ENCODE measurements around the gene ATP5F1D. TPM values are rescaled to one million over a fixed set of nuclear protein-coding genes. Genes with fewer than 3 reads are reported as not detected.

ATP5F1D gene
- total RNA-seq, 1 experiment from 2014 or later = 42.4 TPM

DNA sequence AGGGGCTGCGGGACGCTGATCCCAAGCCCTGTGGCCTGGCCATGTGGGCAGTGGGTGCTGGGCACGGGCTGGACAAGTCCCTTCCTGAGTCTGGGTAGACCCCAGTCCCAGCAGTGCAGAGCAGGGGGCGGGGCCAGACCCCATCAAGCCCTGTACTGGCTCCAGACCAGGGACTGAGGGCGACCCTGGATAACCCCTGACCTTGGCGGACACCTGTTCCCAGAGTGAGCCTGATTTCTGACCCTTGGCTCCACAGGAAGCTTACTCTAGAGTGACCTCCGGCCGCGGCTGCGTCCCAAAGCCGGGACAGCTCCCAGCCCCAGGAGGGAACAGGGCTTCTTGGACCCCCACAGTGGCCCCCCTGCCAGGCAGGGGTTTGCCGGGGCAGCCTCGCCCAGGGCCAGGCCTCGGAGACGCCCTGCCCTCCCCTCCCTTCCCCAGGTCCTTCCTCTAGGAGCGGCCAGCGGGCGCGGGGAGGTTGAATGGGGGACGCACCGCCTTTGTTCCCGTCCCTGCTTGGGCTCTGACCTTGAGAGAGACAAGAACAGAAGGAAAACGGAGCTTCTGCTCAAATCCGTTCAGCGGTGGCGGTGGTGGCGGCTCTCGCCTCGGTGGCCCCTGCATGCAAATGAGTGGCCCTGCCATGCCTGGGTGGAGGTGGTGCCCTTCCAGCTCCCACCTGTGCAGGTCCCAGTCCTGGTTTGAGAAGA lies 41.8 kb downstream of the ATP5F1D start:
- Histone ChIP-seq H3K27ac (no peak overlapping the region), H3K4me3 (no peak overlapping the region)

DNA sequence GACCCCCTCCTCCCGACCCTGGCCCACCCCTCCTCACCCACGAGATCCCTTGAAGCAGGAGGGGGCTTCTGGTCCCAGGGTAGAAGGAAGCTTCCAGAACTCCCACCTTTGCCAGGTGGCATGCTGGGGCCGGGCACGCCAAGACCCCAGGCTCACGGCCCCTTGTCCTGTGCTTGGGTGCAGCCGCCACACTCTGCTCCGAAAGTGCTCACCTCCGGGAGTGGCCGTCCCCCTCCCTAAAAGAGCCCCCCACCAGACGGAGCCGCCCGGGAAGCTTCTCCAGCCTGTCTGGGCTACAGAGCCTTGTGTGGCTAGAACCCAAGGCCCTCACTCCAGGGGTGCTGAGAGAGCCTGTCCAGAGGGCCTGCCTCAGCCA lies 42.4 kb downstream of the ATP5F1D start:
- Histone ChIP-seq H3K4me1 (replicated peaks) (peaks cover 11% of the 10 kb centered on the region; the same call in 1 of the 2 replicates), H3K9me3 (replicated peaks) (no peaks in the 10 kb centered on the region), H3K27ac (no peak overlapping the region), H3K36me3 (peaks cover 14% of the 10 kb centered on the region), H3K27me3 (replicated peaks) (peaks cover 52% of the 10 kb centered on the region), H3K4me3 (no peak overlapping the region)
- no peak for DNase-seq (ENCODE audit: low read depth in 1 of 2, low spot score in 2 of 2)

More for the DNA sequence above, 41.8 kb downstream of the ATP5F1D start:
- Histone ChIP-seq H3K27me3 (replicated peaks) (peaks cover 47% of the 10 kb centered on the region), H3K9me3 (replicated peaks) (no peaks in the 10 kb centered on the region), H3K4me1 (replicated peaks) (peaks cover 11% of the 10 kb centered on the region; the same call in 1 of the 2 replicates), H3K36me3 (peaks cover 17% of the 10 kb centered on the region)
- no peak for DNase-seq (ENCODE audit: low read depth in 1 of 2, low spot score in 2 of 2)

DNA sequence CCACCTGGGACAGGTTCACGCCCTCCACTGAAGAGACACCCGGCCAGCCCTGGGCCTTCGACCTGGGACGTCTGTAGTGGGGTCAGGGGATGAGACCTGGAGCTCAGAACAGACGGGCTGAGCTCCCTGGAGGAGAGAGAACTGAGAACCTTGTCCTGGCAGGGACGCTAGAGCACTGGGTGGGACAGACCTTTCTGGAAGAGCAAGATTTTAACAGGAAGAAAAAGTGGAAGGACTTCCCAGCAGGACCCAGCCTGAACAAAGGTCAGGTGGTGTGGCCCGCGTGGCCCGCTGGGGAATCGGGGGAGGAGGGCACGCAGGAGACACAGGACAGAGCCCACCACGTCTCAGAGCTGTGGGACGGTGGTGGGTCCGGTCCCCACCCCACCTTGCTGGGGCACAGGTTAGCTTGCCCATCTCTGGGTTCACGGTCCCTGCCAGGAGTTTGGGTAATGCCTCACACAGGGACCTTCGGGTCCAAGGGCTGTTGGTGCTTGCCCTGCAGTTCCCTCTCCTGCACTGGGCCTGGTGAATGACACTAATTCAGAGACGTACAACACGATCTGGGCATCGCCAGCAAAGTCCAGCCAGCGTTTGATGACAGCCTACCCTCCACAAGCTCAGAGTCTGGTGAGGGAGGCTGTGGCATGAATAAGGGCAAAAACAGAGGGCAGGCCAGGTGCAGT lies 42.9 kb downstream of the ATP5F1D start:
- Histone ChIP-seq H3K36me3 (peaks cover 8% of the 10 kb centered on the region), H3K27me3 (replicated peaks) (peaks cover 58% of the 10 kb centered on the region), H3K9me3 (replicated peaks) (no peaks in the 10 kb centered on the region), H3K4me1 (replicated peaks) (peaks cover 11% of the 10 kb centered on the region; the same call in 1 of the 2 replicates), H3K4me3 (no peak overlapping the region), H3K27ac (no peak overlapping the region)
- no peak for DNase-seq (ENCODE audit: low read depth in 1 of 2, low spot score in 2 of 2)

DNA sequence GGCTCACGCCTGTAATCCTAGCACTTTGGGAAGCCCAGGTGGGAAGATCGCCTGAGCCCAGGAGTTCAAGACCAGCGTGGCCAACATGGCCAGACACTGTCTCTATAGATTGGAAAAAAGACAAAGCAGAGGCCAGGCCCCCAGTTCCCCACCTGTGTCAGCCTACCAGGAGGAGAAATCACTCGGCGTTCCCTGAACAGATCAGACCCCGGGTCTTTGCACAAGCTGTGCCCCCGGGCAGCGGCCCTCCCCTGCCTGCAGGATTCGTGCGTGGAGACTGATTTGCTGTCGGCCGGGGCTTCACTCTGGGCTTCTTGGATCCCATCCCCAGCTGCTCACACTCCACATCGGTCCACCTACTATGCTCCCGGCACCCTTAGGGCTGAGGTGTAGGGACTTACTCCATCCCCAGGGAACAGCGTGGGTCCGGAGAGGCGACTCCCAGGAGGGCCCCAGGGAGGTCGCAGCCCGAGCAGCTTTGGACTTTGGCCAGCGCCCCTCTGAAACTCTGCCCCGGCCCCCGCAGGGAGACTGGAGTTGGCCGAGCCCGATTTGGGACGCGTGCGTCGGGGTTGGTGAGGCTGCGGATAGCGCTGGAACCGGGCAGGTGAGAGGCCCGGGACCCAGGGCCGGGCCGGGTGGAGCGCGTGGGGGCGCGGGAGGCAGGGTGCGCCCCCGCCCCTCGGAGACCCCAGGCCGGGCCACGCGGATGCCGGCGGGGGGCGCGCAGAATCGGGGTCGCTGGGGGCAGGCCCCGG lies 43.6 kb downstream of the ATP5F1D start:
- peaks cover 65% of the 10 kb centered on the region for H3K27me3 ChIP-seq (replicated peaks)
- H3K4me1 ChIP-seq (replicated peaks) = peaks cover 11% of the 10 kb centered on the region; the same call in 1 of the 2 replicates
- peaks cover 1% of the 10 kb centered on the region for H3K36me3 ChIP-seq
- no peak overlapping the region for H3K27ac ChIP-seq
- no peak for DNase-seq (ENCODE audit: low read depth in 1 of 2, low spot score in 2 of 2)
- no peaks in the 10 kb centered on the region for H3K9me3 ChIP-seq (replicated peaks)
- no peak overlapping the region for H3K4me3 ChIP-seq

DNA sequence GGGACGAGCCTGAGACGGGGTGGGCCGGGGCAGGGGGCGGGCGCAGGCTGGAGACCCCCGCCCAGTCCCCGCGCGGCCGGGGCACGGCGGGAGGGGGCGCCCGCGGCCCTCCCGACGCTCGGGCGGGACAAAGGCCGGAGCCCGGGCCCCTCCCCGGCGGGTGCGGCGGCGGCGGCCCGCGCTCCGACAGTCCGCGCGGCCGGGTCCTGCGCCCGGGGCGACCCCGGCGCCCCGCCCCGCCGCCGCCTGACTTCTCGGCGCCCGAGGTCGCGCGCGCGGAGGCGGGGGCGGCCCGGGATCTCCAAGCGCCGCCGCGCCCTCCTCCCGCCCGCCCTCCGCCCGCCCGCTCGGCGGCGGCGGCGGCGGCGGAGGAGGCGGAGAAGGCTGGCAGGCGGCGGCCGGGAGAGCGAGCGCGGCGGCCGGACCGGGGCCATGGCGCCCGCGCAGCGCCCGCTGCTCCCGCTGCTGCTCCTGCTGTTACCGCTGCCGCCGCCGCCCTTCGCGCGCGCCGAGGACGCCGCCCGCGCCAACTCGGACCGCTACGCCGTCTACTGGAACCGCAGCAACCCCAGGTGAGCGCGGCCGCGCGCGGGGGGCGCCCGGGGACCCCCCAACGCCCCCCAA lies 44.3 kb downstream of the ATP5F1D start, which contains the start of gene EFNA2:
TSS of gene EFNA2 (plus strand) at position 137 of the 624 bp plus-strand sequence. CDS start at position 433, 296 bp downstream.
- Histone ChIP-seq H3K27ac (no peak within 1 kb of the TSS), H3K9me3 (replicated peaks) (no peaks in the 10 kb centered on the region), H3K4me3 (no peak within 1 kb of the TSS), H3K36me3 (no peaks in the 10 kb centered on the region), H3K27me3 (replicated peaks) (peaks cover 72% of the 10 kb centered on the region), H3K4me1 (replicated peaks) (peaks cover 14% of the 10 kb centered on the region; the same call in 1 of the 2 replicates)
- DNase-seq (ENCODE audit: low read depth in 1 of 2, low spot score in 2 of 2) = no peak

DNA sequence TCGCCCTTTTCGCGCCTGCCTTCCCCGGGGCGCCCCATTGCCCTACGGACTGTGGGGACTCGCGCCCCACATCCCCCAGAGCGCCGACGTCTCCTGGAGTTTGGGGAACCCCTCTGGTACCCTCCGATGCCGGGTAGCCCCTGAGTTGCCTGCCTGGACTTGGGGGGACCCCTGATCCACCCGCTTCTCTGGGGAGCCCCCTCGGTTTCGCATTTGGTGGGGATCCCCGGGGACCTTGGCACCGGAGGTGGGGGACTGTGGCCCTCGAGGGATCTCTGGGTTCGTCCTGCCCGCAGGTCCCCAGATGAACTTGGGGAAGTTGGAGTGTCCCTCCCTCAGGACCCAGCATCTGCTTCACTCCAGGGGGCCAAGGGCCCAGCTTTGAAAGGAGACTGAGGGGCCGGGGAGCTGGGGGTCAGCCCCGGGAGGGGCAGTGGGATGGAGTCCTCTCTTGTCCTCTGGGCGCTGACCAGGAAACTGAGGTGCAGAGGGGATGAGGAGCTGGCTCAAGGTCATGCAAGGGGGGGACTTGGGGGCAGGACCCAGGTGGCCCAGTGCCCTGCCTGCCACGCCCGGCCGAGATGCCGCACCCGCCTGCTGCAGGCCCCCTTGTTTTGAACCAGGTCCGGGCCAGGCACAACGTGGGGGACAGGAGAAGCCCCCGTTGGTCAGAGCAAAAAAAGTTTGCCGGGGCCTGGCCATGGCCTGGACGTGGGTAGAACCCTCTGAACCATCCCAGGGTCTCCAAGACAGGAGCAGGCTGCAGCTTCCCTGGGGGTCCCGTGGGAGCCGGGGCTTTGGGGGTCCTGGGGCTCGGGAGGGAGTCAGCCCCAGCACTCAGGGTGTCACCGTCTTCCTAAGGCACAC lies 45.2 kb downstream of the ATP5F1D start:
- Histone ChIP-seq H3K4me3 (no peak overlapping the region), H3K27ac (no peak overlapping the region), H3K36me3 (no peaks in the 10 kb centered on the region), H3K4me1 (replicated peaks) (peaks cover 16% of the 10 kb centered on the region; the same call in 1 of the 2 replicates), H3K9me3 (replicated peaks) (no peaks in the 10 kb centered on the region), H3K27me3 (replicated peaks) (peaks cover 80% of the 10 kb centered on the region)
- DNase-seq (ENCODE audit: low read depth in 1 of 2, low spot score in 2 of 2) = no peak

DNA sequence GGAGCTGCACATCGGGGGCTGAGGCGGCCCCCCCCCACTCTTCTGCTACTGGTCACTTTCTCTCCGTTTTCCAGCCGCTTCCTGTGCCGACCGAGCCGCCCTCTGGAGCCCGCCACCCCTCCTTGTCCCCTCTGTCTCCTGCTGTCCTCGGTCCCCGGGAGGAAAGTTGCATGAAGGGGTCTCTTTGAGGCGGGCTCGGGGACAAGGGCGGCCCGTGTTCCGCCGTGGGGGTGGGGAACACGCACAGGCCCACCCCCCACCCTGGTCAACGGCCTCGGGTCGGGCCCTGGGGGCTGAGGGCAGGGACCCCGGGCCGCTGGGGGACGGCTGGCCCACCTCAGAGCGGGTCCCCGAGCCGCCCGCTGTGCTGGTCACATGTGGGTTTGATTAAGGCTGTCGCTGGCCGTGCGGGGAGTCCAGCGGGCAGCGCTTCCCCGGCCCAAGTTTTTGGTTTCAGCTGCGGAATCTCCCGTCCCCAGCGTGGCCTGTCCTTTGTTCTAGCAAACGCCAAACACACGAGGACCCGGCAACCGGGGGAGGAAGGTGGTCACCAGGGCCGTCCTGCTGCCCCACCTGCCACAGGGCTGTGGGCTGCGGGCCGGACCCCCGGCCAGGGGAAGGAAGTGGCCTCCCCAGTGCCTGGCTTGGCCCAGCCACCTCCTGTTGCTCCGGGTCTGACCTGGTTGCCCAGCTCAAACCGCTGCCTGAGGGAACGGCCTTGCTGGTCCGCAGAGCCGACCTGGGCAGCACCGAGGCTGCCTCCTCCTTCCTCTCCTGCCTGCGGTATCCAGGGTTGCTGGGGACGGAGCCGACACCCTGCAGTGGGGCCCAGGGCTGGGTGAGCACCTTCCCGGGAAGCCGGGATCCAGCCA lies 46.0 kb downstream of the ATP5F1D start:
- no peak overlapping the region for H3K4me3 ChIP-seq
- DNase-seq (ENCODE audit: low read depth in 1 of 2, low spot score in 2 of 2) = no peak
- H3K27me3 ChIP-seq (replicated peaks) = peaks cover 89% of the 10 kb centered on the region
- no peaks in the 10 kb centered on the region for H3K9me3 ChIP-seq (replicated peaks)
- no peaks in the 10 kb centered on the region for H3K36me3 ChIP-seq
- peaks cover 16% of the 10 kb centered on the region; the same call in 1 of the 2 replicates for H3K4me1 ChIP-seq (replicated peaks)
- H3K27ac ChIP-seq = no peak overlapping the region

DNA sequence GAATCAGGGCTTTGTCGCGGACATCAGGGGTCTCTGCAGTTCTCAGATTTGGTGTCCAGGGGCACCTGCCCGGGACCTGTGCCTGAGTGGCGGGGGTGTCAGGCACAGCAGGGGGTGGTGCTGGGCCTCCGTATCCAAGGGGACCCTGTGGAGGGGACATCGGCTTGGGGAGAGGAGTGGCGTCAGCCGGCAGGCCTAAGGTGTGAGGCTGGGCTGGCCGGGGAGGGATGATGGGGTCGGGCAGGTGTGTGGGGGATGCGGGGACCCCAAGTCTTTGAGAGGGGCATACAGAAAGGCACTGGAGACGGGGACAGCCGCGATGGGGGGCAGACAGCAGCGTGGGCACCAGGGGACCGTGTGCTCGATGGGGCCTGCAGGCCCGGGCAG lies 46.7 kb downstream of the ATP5F1D start:
- H3K36me3 ChIP-seq = no peaks in the 10 kb centered on the region
- H3K4me3 ChIP-seq = no peak overlapping the region
- peaks cover 90% of the 10 kb centered on the region for H3K27me3 ChIP-seq (replicated peaks)
- DNase-seq (ENCODE audit: low read depth in 1 of 2, low spot score in 2 of 2) = no peak
- peaks cover 16% of the 10 kb centered on the region; the same call in 1 of the 2 replicates for H3K4me1 ChIP-seq (replicated peaks)
- H3K27ac ChIP-seq = no peak overlapping the region
- no peaks in the 10 kb centered on the region for H3K9me3 ChIP-seq (replicated peaks)

DNA sequence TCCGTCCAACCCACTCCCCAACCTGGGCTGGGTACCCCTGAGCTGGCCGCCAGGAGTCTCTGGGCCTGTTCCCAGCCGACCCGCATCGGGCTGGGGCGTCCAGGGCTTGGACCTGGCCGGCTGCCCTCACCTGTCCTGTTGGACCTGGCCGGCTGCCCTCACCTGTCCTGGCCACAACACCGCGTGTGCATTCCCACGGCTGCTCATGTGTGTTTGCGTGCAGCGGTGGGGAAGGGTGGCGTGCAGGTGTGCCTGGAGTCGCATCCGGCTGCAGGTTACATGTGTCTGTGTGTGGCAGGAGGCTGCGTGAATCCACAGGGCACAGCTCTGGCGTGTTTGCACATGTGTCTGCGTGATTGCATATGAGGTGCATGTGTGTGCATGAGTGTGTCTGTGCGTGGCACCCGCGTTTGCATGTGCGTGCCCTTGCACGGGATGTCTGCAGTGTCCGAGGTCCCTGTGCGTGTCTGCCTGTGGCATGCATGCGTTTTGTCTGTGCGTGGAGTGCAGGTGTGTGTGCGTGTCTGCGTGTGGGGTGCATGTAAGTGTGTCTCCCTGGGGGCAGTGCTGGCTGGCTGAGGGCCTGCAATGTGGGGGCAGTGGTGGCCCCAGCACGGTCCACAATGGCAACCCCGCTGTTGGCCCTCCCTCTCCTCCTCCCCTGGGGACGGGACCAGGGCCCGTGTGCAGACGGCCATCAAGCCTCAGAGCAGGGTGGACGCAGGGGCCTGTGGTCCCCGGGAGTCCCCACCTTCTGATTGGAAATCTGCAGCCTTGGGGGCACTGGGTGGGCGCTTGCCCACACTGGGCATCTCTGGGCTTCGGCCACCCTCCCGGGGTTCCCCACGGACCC lies 47.5 kb downstream of the ATP5F1D start:
- peaks cover 85% of the 10 kb centered on the region for H3K27me3 ChIP-seq (replicated peaks)
- H3K4me1 ChIP-seq (replicated peaks) = peaks cover 16% of the 10 kb centered on the region; the same call in 1 of the 2 replicates
- no peaks in the 10 kb centered on the region for H3K36me3 ChIP-seq
- DNase-seq (ENCODE audit: low read depth in 1 of 2, low spot score in 2 of 2) = no peak
- no peak overlapping the region for H3K27ac ChIP-seq
- H3K4me3 ChIP-seq = no peak overlapping the region
- no peaks in the 10 kb centered on the region for H3K9me3 ChIP-seq (replicated peaks)

DNA sequence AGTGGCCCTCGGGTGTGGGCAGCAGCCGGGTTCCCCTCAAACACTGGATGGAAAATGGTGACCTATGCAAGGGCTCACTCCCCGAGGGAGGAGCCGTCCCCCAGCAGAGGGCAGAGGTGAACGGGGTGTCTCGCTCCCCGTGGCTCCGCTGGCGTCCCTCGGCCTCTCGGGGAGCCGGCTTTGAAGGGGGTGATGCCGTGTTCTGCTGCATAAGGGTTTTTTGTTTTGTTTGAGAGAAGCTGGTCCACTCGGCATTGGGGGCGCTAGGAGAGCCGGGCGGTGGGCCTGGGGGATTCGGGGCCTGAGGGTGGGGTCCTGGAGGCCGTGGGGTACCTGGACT lies 48.1 kb downstream of the ATP5F1D start:
- H3K4me3 ChIP-seq = no peak overlapping the region
- no peaks in the 10 kb centered on the region for H3K9me3 ChIP-seq (replicated peaks)
- peaks cover 79% of the 10 kb centered on the region for H3K27me3 ChIP-seq (replicated peaks)
- no peaks in the 10 kb centered on the region for H3K36me3 ChIP-seq
- DNase-seq (ENCODE audit: low read depth in 1 of 2, low spot score in 2 of 2) = no peak
- peaks cover 16% of the 10 kb centered on the region; the same call in 1 of the 2 replicates for H3K4me1 ChIP-seq (replicated peaks)
- H3K27ac ChIP-seq = no peak overlapping the region

DNA sequence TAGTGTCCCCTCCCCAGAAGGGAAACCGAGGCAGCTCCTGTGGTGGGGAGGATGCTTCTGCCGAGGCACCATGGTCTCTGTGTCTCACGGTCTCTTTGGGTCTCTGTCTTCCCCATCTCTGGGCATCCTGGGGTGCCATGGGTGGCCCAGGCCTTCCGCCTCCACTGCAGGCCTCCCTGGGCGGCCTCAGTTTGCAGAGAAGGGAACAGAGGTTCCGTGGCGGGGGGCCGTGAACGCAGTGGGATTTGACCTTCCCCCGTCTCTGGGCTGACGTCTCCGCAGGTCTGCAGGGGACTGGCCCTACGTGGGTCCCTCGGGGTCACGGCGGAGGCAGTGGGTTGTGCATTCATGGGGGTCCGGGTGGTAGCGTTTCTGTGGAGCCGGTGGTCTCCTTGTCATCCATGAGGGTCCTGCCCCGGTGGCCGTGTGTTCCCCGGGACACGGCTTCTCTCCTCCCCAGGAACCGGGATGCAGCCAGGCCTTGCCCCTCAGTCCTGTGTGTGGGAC lies 48.7 kb downstream of the ATP5F1D start:
- peaks cover 74% of the 10 kb centered on the region for H3K27me3 ChIP-seq (replicated peaks)
- no peak for DNase-seq (ENCODE audit: low read depth in 1 of 2, low spot score in 2 of 2)
- peaks cover 16% of the 10 kb centered on the region; the same call in 1 of the 2 replicates for H3K4me1 ChIP-seq (replicated peaks)

More for the DNA sequence above, 48.7 kb downstream of the ATP5F1D start:
- H3K27ac ChIP-seq = no peak overlapping the region
- H3K4me3 ChIP-seq = no peak overlapping the region
- no peaks in the 10 kb centered on the region for H3K36me3 ChIP-seq
- no peaks in the 10 kb centered on the region for H3K9me3 ChIP-seq (replicated peaks)

Measured in SJSA1 (cell line).